GM19455 (cell line): Measurements from ENCODE around the gene ZP1.
A peak's percentile ranks its signal among the peaks of the same experiment; 100 is the strongest.

ENCODE experiments used
- ATAC-seq: cut with Tn5 transposase; IDR thresholded peaks from one replicate; pipeline ENCODE4 v1.9.1; 2021; ENCODE audit not compliant: unreplicated experiment

ZP1 gene

DNA sequence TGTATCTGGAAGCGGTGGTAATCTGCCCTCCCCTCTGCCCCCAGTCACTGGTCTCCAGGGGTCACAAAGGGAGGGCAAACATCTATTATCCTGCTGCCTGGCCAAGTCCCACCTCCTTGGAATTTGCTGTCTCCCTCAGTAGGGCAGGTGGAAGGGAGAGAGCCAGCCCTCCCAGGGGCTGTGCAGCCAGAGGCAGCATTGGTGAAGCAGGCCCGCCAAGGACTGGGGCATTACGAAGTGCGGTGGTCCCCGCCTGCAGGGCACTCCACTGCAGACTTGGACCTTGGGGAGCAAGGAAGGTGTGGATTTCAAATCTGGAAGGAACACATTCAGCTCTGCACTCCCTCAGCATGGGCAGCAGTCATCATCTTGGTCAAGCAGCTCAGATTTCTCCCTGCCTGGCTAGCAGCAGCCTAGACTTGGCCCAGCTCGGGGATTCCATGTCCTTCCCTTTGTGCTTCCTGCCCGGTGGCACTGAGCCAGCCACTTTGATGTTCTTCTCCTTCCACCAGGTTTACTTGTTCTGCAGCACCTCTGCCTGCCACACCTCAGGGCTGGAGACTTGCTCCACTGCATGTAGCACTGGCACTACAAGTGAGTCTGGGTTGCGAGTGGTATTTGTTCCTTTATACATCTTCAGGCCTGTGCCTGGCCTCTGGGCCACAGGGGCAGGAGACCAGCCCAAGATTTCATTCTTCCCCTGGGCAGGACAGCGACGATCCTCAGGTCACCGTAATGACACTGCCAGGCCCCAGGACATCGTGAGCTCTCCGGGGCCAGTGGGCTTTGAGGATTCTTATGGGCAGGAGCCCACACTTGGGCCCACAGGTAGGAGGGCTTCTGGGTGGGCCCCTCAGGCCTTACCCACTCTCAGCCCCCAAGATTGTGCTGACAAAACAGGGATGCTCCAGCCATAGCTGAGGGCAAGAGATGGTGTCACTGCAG, 7.4 kb downstream of the ZP1 start:
- ATAC-seq: no peak

- ATAC-seq: no peak
Observed at GRCh38 chr11:60875366-60876167, 8.2 kb downstream of the ZP1 start.

- ATAC-seq: no peak
Observed at GRCh38 chr11:60876168-60876485, 8.8 kb downstream of the ZP1 start.

DNA sequence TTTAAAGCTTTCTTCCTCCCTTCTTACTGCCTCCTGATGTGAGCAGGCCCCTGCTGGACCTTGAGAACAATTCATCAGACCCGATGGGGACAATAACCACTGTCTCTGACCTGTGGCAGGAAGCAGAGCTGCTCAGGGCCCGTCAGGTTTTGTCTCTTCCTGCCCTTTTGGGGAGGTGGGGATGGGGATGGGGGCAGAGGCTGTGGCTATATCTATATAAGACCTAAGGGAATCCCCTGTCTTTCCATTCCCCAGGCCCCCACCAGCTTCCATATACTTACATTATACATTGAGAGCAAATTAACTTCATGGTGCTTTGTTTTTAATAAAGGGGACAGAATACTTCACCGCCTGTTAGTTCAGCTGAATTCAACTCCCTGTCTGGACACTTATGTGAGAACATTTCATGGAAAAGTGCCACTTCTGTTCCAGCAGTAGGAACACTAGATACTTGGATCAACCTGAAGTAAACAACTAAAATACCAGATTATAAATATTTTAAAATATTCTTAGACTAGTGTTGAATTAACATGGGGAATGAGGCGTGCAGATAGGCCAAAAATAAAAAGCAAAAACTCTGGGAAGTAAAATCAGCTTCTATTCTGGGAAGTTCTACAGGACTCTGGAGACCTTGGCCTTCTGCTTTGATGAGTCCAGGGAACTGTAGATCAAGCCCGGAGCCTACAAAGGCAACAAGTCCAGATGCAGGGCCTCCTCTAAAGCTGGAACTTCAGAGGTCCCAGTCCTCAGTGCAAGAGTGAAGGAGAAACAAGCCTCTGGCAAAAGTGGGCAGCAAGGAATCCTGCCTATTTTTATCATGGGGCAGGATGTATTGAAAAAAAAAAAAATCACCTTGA, 11.1 kb downstream of the ZP1 start:
- no peak for ATAC-seq

- no peak for ATAC-seq
Observed at GRCh38 chr11:60879104-60879503, 11.8 kb downstream of the ZP1 start.

DNA sequence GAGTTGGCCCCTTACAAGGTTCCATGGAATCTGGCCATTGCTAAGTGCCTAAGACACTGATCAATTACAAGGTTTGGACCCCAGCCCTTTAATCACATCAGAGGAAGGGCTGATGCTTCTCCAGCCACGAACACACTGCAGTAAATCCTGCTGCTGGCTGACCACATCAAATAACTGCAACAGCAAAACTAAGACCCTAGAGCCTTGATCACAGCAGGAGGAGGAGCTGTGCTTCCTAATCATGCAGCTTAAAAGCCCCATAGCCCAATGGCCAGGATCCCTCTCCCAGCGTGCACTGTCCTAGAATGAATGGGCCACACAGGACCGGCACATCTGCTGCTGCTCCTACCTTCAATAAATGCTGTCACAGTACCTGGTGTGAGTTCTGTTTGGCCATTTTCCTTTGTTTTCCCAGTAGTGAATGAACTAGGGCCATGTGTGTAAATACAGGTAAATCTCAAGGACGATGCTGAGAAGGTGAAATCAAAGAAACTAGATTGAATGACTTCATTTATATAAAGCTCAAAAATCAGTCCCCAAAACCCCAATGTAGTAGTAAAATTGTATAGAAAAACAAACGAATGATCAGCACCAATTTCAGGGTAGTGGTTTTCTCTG, 12.7 kb downstream of the ZP1 start:
- ATAC-seq: no peak

DNA sequence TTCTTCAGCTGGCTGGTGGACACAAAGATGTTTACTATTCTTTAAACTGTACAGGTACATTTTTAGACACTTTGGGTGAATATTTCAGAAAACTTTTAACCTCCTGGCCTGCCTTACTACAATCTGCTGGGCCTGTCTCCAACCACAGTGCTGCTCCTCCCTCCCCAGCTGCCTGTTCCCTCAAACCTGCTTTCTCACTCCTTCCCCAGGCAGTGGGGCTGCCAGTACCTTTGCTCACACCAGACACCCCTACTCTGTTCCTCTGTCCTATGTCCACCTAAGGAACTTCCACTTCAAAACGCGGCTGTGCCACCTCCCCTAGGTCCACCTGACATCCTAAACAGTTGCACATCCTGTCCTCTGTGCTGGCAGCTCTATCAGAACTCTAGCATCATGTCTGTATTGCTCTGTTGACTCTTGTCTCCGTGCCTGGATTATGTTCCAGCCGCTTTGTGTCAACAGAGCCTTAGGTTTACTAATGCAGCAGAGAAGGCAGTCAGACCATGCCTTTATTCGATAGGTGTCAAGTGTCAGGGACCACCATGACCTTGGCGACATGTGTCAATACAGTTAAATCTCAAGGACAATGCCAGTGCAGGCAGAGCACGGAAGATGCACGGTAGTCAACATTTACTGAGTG, 13.4 kb downstream of the ZP1 start:
- no peak for ATAC-seq

GRCh38 chr11:60887556-60887955, 20.2 kb downstream of the ZP1 start:
- peak; percentile 57 for ATAC-seq

DNA sequence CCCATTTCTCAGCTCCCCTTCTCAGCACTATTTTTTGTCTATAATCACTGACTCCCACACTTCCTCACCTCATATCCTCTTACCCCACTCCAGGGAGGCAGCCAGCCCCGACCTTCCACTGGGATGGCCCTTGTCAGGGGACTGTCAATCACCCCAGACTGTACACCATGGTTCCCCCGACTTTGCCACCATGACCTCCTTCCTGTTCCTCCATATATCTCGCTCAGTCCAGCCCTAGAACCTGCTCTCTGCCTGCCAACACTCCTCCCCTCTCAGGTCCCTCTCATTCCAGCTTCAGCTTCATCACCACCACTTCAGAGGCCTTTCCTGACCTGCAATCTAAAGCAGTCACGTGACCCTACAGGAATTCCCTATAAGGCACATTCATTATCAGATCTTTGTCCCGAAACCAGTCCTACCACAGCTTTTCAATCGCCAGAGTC, 22.5 kb downstream of the ZP1 start:
- no peak for ATAC-seq

GRCh38 chr11:60890696-60891095, 23.4 kb downstream of the ZP1 start:
- no peak for ATAC-seq

DNA sequence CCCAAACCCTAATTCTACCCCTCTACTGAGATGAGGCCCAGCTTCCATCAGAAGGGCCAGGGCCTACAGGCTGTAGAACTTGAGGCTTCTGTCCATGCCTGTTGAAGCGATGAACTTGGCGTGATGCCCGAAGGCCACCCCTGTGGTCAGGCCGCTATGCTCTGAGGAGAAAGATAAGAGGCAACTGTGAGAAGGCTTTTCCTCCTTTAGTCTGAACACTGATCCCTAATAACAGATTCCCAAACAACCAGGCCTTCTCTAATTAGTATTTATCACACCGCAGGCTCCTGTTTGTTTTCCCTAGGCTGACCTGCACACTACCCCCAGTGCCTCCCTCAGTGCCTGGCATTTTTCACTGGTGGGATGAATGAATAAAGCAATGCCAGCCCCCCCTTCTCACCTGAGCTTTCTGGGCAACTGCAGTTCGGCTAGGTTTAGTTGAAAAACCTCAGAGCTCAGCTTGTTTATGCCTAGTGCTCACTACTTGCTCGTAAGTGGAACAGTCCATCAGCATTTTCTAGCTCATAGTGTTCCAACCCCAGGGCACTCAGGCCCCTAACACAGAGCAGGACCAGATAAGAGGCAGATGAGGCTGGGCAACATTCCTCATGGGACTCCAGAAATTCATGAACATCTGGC, 23.9 kb downstream of the ZP1 start:
- ATAC-seq: no peak

- no peak for ATAC-seq
Observed at GRCh38 chr11:60895687-60896086, 28.3 kb downstream of the ZP1 start.

GRCh38 chr11:60897496-60897895, 30.2 kb downstream of the ZP1 start:
- no peak for ATAC-seq

- ATAC-seq: no peak
Observed at GRCh38 chr11:60899046-60899936, 31.9 kb downstream of the ZP1 start.

- ATAC-seq: no peak
Observed at GRCh38 chr11:60899977-60900376, 32.6 kb downstream of the ZP1 start.

- ATAC-seq: no peak
Observed at GRCh38 chr11:60900673-60901404, 33.5 kb downstream of the ZP1 start.

DNA sequence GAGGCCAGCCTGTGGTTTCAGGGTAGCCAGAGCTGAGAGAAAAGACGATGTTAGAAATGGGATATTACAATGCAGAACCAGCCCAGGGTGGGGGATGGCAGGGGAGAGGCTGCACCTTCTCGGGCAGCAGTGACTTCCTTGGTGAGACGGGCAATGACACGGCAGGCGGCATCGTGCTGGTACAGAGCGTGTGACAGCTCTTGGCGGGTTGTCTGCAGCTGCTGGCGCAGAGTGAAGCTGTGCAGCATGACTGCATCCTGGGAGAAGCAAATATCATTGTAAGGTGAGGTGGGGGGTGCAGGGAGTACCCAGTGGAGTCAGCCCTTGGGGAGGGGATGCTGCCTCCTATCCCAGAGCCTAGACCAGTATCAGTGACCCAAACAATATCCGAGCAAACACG, 35.3 kb downstream of the ZP1 start:
- no peak for ATAC-seq

GRCh38 chr11:60905047-60905446, 37.7 kb downstream of the ZP1 start:
- no peak for ATAC-seq
